ENCODE data around the gene GDF11. TPM values are rescaled to one million over a fixed set of nuclear protein-coding genes. Genes with fewer than 3 reads are reported as not detected.

Gene GDF11
- total RNA-seq, 1 donor from 2014 or later, result 2.8 TPM

DNA sequence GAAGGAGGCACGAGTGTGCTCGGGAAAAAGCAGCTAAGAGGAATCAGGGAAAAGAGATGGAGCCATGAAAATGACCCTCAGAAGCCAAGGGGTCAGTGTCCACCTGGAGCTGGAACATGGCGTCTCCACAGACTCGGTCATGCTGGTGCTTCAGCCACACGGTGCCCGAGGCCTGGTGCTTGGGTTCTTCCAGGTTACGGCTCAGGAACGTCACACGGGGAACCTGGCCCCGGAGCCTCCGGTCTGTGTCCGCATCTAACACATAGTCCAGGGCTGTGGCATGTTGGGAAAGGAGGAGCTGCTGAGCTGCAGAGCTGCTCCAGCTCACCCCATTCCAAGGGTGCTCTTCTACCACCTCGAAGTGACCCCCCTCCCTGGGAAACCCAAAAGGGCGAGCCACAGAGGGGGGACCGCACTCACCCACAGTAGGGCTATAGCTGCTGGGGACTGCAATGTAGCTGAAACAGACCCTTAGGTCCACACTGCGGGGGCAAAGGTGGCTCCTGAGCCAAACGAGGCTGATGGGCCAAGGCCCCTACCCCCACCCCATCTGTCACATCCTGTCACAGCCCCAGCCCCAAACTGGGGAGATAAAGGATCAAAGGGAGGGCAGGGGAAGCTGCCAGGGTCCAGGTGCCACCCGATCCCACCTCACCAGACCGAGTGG lies 46.0 kb upstream of the GDF11 start:
- no peak overlapping the region for H3K4me3 ChIP-seq (ENCODE audit: low read depth, low read length)
- DNase-seq (ENCODE audit: low read depth), result no peak
- TF ChIP-seq, protein P1, sequence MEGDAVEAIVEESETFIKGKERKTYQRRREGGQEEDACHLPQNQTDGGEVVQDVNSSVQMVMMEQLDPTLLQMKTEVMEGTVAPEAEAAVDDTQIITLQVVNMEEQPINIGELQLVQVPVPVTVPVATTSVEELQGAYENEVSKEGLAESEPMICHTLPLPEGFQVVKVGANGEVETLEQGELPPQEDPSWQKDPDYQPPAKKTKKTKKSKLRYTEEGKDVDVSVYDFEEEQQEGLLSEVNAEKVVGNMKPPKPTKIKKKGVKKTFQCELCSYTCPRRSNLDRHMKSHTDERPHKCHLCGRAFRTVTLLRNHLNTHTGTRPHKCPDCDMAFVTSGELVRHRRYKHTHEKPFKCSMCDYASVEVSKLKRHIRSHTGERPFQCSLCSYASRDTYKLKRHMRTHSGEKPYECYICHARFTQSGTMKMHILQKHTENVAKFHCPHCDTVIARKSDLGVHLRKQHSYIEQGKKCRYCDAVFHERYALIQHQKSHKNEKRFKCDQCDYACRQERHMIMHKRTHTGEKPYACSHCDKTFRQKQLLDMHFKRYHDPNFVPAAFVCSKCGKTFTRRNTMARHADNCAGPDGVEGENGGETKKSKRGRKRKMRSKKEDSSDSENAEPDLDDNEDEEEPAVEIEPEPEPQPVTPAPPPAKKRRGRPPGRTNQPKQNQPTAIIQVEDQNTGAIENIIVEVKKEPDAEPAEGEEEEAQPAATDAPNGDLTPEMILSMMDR (conservative IDR thresholded peaks at IDR 0.05; ENCODE audit: low read depth, low read length), result no peak

DNA sequence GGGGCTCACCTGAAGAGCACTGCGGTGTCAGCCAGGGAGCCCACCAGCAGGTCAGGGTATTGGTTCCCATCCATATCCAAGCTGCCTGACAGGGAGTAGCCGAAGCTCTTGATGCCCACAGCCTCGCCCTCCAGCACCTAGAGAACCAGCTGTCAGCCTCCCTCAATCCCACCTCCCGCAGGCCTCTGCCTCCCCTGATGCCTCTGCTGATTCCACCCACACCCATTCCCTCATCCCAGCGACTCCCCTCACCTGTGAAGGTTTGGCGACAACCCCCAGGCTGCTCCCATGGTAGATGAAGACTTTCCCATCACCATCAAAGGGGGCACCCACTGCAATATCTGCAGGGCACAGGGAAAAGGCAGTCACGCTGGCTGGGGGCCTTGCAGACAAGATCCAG lies 45.2 kb upstream of the GDF11 start:
- no peak for DNase-seq (ENCODE audit: low read depth)
- no peak overlapping the region for H3K4me3 ChIP-seq (ENCODE audit: low read depth, low read length)
- TF ChIP-seq, protein P1 (conservative IDR thresholded peaks at IDR 0.05; ENCODE audit: low read depth, low read length), result no peak

DNA sequence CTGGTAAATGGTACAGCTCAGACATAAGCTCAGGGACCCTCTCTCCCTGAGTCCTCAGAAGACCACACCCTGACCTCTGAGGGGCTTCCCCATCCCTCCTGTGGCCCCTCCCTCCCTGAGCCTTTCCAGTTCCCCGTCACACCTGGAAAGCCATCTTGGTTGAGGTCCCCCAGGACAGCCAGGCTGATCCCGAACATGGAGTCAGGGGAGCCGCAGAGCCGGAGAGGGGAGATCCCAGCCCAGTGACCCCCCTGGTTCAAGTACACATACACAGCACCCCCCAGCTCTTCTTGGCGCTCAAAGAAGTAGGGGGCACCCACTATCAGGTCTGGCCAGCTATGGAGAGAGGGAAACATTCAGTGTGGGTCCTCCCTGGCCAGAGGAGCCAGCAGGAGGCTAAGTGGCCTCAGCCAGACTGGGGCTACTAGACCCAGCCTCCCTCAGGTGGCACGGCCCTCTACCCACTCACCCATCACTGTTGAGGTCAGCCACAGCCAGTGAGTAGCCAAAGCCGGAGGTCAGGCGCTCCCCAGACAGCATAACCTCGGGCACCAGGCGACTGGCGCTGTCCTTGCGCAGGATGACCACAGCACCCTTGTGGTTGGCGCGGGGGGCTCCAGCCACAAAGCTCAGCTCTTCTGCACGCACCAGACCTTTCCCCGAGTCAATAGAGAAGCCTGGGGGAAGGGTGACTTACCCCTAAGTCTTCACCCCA lies 44.5 kb upstream of the GDF11 start:
- TF ChIP-seq, protein P1 (conservative IDR thresholded peaks at IDR 0.05; ENCODE audit: low read depth, low read length), result no peak
- no peak for DNase-seq (ENCODE audit: low read depth)
- no peak overlapping the region for H3K4me3 ChIP-seq (ENCODE audit: low read depth, low read length)

DNA sequence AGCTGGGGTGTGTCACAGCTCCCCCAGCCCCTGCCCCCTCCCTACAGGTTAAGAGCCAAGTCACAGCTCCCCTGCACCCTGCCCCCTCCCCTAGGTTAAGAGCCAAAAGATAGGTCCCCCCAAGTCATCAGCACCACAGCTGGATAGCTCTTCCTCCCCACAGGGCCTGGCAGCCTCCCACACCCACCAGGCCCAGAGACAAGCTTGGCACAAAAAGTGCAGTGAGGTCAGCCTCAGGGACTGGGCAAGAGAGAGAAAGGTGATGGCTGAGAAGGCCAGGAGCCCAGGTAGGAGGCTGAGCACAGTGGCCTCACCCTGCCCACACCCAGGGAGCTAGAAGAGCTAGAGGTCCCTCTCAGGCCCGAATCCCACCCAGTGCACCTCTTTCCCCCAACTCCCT lies 44.0 kb upstream of the GDF11 start:
- H3K4me3 ChIP-seq (ENCODE audit: low read depth, low read length), result no peak overlapping the region
- TF ChIP-seq, protein P1 (conservative IDR thresholded peaks at IDR 0.05; ENCODE audit: low read depth, low read length), result no peak

DNA sequence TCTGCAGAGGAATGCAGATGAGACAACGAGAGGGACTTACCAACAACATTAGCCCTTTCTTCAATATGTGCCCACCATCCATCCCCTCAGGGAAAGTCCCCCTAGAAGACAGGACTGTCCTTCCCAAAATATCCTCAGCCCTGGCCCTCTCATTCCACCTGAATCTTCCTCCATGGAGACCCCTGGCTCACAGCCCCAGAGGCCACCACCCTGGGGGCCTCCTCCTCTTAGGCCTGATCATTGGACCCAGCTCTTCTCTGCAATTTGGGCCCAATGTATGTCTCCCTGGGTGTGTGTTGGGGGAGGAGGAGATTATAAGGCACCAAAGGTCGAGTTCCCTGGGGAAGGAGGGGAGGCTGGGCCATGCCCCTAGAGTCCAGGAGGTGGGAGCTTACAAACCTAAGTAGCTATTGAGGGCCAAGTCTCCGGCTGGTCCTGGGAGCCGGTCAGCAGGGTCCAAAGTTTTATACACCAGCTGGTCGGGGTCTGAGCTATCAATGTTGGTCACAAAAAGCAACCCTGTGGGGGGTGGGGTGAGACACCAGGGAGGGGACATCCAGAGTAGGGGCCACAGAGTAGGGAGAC lies 43.4 kb upstream of the GDF11 start:
- DNase-seq (ENCODE audit: low read depth), result no peak
- H3K4me3 ChIP-seq (ENCODE audit: low read depth, low read length), result no peak overlapping the region
- TF ChIP-seq, protein P1 (conservative IDR thresholded peaks at IDR 0.05; ENCODE audit: low read depth, low read length), result no peak

More for the DNA sequence above, 44.0 kb upstream of the GDF11 start:
- no peak for DNase-seq (ENCODE audit: low read depth)

DNA sequence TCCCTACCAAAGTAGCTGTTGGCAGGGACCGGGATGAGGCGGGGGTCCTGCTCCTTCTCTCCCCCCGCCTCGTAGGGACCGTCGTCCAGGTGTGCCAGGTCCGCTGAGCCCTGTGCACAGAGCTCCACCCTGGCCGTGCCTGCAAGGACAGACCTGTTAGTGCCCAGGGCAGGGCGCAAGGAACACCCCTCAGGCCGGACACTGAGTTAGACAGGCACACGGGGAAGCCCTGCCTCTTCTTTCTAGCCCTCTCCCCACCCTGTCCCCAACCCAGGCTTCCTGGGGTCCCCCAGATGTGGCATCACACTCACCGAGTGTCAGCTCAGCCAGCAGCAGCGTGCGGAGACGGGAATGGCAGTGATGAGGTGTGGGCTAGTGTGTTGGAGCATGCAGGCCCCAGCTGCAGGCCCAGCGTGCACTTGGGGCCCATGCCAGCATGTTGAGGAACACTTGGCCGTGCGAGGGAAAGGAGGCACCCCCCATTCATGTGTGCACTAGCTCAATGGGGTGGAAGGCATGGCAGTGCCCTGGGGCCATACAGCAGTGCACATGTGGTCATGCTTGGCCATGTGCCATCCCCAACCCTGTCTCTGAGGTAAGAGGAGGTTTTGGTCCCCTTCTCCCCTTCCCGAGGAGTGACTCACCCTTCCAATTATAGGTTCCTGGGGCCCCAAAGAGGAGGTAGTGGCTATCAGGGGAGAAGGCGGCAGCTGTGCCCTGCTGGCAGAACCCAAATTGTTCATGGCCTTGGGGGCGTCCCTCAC lies 42.5 kb upstream of the GDF11 start:
- no peak for DNase-seq (ENCODE audit: low read depth)
- TF ChIP-seq, protein P1 (conservative IDR thresholded peaks at IDR 0.05; ENCODE audit: low read depth, low read length), result no peak
- H3K4me3 ChIP-seq (ENCODE audit: low read depth, low read length), result no peak overlapping the region
